GM21360 (cell line): ENCODE measurements around the gene MTUS2.
"Not testable (repeated sequence)": the region's sequence is repeated elsewhere in the genome, so short reads cannot be mapped to it uniquely, and the experiment has no call there.

Source experiments
- ATAC-seq: cut with Tn5 transposase; IDR thresholded peaks from one replicate; pipeline ENCODE4 v1.9.1; 2021; ENCODE audit warnings: mild to moderate bottlenecking, moderate library complexity; ENCODE audit not compliant: unreplicated experiment

The MTUS2 gene

DNA sequence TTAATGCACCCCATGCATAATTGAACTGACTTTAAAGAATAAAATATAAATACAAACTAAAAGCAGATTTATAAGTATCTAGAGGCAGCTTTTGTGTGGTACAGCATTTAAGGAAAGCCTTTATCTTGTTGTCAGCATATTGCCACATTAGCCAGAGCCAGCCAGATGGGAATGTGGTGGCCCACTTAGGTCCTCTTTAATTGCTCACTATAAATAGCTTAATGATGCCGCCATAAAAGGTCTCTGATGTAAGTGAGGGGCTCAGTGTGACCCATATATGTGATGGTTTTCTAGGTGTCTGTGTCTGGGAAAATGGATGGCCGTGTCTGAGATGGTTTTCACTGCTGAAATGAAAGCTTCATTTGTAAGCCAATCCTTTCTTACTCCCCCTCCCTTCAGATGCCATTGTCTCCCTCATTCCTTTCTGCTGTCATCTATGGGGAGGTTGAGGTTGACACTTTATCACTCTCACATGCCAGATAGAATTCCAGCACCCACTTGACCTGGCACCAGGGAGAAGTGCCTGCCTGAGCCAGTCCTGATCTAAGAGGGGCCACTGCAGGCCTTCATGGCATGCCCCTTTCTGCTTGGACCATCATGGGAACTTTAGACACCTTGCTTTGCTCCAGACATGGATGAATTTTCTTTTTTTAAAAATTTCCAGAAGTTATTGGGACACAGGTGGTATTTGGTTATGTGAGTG is 135.3 kb downstream of the MTUS2 start:
- no peak for ATAC-seq

DNA sequence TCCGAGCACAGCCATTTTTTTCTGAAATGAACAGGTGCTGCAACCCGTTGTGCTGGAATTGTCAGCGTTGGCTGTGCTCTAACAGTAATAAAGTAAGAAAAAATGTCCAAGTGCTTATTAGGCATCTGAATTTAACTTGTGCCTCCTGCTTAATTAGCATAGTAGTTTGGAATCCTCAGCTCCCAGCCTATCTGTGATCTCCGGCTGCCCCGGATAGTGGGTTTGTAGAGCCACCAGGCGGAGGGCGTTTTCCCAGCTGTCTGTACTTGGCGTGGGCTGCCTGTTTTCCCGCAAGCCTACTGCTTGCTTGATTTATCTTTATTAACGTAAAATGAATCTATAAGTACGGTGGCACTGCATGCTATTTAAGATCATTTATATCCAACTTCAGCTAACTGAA is 137.9 kb downstream of the MTUS2 start:
- no peak for ATAC-seq

DNA sequence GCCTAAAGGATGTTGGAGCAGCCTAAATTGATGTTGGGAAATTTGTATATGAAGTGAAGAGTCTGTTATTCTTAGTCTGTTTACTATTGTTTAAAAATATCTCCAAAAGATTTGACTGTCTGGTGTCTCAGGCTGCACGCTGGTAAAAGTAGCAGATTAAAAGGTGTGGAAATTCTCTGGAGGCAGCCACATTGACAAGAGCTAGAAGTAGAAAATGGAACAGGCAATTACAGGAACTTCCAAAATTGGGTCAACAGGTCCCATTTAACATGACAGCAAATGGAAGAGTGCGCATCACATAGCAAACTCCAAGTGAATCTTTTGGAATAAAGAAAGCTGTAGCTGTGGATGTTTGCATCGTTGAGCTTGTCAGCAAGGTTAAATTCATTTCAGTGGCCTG is 138.3 kb downstream of the MTUS2 start:
- no peak for ATAC-seq

DNA sequence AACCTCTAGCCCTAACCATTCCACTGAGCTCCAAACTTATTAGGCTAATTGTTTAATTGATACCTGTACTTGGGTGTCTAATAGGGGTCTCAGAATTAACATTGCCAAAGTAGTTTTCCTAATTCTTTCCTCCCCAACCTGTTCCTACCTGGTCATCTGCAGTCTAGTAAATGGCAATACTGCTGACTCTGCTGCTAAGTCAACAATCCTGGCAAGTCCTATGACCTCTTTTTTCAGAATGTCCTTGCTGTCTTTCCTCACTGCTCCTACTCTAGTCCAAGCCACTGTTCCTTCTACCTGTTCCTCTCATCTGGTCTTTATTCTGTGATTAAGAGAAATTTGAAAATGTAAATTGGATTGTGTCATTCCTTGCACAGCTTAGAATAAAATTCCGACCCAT is 143.9 kb downstream of the MTUS2 start:
- ATAC-seq: no peak

DNA sequence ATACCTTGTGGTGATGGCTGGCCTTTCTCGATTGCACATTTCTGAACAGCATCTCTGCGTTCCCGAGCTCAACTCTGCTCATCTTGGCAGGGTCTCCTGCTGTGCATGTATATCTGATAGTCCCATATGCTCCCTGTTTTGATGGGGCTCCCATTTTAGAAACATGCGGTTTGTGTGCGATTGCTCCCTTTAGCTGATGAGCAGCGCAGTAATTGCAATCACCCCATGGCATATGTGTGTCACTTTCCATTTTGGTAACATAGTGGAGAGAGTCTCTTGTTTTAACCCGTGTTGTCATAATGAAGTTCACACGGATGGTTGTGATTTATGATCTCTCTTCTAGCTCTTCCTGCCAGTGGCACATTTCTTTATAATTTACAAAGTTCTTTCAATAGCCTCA is 144.7 kb downstream of the MTUS2 start:
- ATAC-seq: no peak

DNA sequence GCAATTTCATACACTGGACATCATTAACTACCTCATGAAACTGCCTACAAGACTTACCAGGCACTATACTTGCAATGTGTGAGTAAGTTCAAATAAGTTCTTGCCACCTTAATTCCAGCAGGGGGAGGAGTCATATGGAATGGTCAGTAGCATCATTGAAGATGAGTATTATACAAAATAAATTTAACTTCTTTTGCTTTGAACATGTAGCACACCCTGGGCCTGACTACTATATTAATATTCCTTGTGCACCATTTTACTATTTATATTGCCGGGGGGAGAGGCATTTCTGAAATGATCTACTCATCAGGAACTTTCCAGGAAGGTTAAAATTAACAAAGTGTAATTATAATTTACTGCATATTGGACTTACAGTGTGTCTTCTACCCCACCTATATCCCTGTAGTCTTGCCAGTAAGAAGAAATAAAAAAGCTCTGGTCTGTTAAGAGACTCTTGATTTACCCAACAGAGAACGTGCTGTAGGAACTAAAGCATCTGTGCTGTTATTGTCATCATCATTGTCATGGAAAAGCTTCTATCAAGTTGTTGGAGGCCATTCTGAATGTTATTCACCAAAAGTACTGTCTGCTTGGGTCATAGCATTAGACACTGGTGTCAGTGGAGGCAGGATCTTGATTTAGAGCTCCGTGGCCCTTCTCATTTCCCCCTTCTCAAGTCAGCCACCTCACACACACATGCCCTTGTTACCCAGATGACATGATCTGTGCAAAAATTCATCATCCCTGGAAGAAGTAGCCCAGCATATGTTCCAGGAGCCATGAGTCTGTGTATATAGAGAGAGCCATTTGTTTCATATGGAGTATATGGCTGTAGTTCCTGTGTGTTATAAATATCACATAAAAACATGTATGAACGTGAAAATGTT is 147.1 kb downstream of the MTUS2 start:
- ATAC-seq: no peak

DNA sequence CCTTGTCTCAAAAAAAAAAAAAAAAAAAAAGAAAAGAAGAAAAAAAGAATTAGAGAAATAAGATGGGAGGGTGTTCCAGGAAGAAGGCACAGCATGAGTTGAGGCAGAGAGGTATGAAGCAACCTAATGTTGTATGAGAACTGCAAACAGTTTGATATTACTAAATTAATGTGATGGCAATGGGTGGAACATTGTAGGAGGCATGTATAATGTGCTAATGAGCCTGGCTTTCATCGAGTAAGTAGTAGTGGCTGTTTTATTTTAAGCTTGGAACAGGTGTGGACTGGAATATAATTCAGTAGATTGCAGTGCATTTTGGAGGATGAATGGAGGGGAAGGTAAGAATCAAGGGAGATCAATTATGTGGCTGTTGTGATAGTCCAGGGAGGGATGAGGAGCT is 156.1 kb downstream of the MTUS2 start:
- no peak for ATAC-seq

DNA sequence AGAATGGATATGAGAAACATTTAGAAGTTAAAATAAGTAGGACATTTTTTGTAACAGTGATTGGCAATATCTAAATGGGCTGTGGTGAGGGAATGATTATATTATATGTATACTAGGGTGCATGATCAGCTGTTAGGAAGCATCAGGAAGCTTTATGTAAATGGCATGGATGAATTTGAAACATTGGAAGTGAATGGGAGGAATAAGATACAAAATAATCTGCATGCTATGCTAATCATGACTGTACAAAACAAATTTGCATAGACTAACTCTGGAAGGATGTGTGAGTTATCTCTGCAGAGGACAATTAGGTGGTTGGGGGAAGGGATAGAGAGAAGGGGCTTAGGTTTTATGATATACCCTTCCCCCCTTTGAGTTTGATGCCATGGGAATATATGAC is 156.5 kb downstream of the MTUS2 start:
- no peak for ATAC-seq

DNA sequence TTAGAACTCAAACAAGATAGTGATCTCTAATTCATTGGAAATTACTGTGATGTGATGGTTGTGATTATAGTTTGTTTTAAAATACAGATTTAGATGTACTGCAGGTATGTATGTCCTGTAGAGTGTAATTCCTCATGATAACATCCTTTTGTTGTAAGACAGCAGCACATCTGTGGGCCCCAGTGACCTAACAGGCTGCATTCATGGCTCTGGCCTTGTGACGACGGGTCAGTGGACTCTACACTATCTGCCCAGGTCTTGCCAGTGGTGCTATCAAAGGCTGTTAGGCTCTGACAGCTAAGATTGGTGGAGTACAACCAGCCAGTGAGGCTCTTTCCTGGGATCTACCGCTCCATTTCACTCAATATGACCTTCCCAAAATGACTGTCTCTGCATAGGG is 158.4 kb downstream of the MTUS2 start:
- ATAC-seq: no peak

DNA sequence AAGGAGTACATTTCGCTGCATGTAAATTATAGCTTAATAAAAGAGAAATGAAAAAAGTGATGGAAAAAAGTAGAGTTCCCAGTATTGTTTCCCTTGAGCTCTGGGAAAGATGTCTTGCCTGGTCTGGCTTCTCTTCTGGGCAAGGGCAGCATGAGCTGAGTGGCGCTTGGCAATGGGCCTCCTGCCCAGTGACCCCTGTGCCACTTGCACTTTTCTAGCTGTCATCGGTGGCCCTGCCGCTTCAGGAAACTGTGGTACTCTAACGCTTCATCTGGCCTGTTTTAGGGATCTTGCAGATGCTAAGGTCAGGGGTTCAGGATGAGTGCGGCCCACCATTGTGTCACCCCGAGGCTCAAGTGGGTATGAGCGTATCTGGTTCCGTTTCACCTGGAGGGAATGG is 161.4 kb downstream of the MTUS2 start:
- no peak for ATAC-seq

DNA sequence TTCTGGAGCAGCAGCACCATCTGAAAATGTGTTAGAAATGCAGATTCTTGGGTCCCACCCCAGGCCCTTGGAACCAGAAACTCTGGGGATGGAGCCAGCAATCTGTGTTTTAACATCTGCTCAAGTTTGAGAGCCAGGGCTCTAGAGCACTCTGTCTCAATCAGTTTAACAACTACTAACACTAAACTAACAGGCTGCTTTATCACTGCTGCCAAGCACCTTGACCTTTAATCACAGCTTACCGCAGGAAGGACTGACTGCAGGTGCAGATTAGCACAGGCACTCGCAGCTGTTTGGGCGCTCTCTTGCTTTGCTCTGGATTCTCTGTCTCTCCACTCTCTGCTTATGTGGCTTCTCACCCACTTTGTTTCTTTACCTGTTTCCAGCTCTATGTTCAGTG is 163.5 kb downstream of the MTUS2 start:
- no peak for ATAC-seq

DNA sequence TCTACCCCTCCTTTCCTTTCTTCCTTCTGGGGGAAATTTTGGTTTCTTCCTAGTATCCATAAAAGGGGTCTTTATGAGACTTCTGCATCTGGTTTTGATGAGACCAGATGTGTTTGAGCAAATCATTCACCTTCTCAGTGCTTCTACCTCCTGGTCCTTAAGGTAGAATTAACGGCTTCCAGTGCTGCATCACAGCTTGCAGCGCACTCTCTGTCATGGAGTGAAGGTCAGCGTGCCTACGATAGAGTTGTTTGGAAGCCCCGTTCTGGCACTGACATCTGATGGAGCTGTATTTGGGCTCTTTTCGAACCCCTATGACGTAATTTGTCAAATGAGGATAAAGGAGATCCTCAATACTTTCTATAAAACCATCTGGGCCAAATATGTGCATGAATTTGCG is 164.2 kb downstream of the MTUS2 start:
- no peak for ATAC-seq

DNA sequence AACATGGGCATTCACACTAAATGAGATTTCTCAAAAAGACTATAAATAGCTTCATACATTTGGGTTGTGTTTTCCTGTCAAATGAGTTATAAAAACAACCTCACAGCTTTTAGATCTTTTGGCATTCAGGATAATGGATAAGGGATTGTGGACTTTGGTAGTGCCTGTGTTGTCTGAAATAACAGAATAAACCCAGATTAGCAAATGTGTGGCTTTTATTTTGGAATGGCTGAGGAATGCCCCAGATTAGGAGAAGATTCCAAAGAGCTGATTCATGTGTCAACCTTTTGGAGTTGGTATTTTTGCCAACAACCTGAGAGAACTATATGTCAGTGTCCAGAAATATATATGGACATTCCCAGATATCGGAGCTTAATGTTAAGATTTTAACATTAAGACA is 164.7 kb downstream of the MTUS2 start:
- no peak for ATAC-seq

DNA sequence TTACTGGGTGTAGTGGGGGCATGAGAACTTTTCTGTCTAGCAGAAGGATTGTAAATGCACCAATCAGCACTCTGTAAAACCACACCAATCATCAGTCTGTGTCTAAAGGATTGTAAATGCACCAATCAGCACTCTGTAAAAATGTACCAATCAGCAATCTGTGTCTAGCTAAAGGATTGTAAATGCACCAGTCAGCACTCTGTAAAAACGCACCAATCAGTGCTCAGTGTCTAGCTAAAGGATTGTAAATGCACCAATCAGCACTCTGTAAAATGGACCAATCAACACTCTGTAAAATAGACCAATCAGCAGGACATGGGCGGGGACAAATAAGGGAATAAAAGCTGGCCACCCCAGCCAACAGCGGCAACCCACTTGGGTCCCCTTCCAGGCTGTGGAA is 170.2 kb downstream of the MTUS2 start:
- ATAC-seq: not testable (repeated sequence)

DNA sequence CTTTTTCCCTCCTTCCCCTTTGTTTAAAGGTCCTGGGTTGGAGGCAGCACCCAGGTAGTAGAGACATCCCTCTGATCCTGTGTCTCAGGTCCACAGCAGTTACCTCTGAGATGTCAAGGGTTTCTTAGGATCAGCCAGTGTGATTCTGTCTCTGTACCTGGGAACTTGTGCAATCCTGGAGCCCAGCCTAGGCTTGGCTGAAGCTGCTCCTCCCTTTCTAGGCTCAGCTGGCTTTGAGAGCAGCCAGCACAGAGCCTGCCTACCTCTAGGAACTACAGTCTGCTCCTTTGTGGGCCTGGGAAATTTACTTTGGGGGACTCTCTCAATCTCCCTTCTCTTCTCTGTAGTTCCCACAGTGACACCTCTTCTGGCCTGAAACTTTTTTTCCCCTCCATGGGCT is 171.6 kb downstream of the MTUS2 start:
- ATAC-seq: no peak

DNA sequence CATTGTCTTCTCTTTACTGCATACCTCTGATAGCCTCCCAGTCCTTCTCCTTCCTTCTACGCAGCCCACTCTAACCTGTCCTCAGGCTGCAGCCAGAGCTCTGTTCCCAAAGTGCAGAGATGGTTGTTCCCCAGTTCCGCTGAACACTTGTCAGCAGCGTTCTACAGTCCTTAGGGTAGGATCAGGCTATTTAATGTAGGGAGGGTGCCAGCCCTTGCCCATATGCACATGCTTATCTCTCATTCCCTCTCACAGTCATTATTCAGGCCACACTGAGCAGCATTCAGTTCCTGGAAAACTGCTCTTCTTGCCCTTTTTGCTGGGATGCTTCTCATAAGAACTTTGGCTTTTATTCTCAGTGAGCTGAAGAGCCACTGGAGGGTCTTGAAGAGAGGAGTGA is 180.7 kb downstream of the MTUS2 start:
- ATAC-seq: no peak

DNA sequence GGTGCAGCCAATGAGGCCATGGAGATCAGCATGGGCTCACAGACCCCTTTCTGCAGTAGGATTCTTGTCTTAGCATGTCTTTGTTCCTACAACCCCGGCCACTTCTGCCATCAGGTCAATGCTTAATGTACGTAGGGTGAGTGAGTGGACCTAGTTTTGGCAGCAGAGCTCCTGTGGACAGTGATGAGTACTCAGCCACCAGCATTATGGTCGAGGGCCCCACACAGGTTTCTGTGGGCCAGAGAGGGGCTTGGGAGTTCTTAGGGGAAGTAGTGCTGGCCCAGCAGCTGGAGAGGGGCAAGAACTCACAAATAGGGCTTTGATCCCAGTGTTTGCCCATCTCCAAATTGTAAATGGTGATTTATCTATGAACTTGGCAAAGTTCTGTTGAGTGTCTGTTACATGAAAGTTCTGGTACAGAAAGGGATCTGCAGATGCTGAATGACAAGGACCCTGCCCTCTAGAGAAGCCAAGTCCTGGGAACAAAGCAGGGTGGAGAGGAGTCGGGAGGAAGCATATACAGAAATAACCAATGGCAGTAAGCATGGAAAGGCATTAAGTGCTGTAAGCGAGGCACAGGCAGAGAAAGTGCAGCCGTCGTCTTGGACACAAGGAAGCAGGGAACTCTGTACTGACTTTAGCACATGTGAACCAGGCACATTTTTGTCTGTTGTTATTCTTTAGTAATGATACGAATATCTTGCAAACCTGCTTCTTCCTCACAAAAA is 185.1 kb downstream of the MTUS2 start:
- no peak for ATAC-seq

DNA sequence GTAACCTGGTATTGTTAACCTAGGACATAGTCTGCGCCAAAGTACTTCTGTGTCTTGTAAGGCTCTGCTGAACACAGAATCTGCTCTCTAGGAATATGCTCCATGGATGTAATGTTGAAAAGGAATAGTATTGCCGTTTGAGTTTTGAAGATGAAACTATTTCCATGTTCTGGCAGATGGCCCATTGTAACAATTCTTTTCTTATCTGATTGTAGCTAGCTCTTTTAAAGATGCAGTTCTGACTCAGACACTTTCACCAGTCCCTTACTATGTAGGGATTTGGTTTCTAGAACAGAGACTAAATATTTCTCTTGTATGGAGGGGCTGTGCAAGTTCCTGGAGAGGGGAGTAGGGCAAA is 185.6 kb downstream of the MTUS2 start:
- no peak for ATAC-seq

DNA sequence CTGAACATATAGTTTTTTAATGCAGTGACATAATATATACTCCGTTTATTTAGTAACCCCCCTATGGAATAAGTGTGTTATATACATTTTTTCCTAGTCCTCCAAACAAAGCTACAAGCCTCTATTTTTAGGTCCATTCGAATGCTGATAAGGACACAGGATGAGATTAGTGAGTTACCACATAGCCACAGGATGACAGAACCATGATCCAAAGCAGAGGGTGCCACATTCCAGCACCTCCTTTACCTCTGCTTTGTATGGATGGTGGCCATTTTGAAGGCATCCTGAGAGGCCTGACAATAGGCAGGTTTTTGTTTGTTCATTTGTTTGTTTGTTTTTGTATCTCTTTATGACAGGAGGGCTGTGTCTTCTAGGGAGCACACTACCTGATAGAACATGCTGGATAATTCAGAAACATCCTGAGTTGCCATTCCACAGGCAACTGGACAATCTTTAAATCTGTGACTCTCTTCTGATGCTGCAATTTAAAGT is 186.3 kb downstream of the MTUS2 start:
- ATAC-seq: no peak

DNA sequence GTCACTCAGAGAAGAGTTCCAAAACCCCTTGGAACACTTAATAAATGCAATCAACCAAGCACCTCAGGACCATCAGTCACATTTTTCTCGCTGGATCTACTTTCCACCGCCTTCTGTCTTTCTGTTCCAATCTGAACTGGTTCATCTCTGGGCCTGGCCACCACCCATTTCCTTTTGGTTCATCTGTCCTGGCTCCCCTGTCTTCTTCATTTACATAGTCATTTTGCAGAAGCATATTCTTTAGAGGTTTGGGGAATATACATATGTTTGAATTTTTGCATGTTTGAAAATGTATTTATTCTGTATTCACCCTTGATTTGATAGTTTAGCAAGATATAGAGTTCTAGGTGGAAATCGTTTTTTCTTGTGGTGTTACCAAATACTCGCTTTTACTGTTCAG is 188.2 kb downstream of the MTUS2 start:
- no peak for ATAC-seq

DNA sequence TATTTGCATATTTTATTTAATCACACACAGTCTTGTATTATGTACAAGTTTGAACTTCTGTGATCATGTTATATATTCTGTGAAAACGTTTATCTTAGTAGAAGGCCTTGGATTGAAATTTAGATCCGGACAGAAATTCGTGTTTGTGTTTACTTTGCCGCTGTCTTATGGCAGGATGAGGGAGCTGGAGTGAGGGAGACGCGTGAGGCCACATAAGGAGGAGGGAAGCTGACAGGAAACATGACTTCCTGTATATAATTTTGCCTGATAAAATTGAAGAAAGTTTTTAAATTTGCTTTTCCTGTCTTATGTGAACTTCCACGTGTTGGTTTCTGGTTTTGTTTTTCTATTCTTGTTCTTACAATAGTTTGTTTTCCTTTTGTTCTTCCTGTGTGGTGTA is 200.2 kb downstream of the MTUS2 start:
- ATAC-seq: no peak

DNA sequence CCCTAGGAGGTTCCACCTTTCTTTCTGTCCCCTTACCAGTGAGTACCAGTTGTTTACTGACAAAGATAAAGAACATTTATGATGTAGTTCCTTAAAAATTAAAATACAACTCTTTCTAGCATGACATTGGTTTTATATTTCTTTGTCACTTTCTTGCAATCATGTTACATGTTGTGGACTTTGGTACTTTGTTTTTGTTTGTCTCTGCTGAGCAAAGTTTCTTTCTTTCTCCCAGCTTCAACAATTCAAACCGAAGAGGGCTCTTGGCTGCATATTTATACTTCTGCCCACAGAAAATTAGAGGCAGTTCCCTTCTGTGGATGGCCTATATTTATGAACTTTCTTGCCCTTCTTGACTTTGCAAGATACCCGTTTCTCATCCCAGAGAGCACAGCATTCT is 201.2 kb downstream of the MTUS2 start:
- no peak for ATAC-seq
